ENCODE data around the gene PRKN.

DNA sequence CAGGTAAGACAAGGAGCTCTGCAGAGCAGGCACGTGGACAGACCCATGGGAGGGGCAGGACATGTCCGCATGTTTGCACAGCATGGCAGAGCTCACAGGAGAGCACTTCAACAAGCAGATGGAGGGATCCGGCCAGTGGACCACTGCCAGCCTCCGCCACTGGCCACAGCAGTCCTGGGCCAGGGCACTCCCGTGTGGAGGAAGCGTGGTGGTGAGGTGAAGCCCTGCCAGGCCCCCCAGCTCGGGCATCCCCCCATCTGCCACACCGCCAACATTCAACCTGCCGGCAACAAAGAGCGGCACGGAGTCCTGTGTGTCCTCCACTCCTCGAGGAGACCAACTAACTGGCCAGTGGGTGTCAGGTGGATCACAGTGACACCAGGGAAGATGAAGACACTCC lies 1349.5 kb downstream of the PRKN start:
- TF ChIP-seq, protein P1, sequence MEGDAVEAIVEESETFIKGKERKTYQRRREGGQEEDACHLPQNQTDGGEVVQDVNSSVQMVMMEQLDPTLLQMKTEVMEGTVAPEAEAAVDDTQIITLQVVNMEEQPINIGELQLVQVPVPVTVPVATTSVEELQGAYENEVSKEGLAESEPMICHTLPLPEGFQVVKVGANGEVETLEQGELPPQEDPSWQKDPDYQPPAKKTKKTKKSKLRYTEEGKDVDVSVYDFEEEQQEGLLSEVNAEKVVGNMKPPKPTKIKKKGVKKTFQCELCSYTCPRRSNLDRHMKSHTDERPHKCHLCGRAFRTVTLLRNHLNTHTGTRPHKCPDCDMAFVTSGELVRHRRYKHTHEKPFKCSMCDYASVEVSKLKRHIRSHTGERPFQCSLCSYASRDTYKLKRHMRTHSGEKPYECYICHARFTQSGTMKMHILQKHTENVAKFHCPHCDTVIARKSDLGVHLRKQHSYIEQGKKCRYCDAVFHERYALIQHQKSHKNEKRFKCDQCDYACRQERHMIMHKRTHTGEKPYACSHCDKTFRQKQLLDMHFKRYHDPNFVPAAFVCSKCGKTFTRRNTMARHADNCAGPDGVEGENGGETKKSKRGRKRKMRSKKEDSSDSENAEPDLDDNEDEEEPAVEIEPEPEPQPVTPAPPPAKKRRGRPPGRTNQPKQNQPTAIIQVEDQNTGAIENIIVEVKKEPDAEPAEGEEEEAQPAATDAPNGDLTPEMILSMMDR (IDR thresholded peaks at IDR 0.05) = no peak
- no peak for TF ChIP-seq POLR2A (IDR thresholded peaks at IDR 0.05)

Data from tibial nerve (tissue), 3 donors.